GF-D8 (cell line): ENCODE measurements around the gene PRR29.

Experiments
- DNase-seq: peaks from one replicate; lab custom pipeline; 2025; lab: John Stamatoyannopoulos, UW

PRR29 gene

DNA sequence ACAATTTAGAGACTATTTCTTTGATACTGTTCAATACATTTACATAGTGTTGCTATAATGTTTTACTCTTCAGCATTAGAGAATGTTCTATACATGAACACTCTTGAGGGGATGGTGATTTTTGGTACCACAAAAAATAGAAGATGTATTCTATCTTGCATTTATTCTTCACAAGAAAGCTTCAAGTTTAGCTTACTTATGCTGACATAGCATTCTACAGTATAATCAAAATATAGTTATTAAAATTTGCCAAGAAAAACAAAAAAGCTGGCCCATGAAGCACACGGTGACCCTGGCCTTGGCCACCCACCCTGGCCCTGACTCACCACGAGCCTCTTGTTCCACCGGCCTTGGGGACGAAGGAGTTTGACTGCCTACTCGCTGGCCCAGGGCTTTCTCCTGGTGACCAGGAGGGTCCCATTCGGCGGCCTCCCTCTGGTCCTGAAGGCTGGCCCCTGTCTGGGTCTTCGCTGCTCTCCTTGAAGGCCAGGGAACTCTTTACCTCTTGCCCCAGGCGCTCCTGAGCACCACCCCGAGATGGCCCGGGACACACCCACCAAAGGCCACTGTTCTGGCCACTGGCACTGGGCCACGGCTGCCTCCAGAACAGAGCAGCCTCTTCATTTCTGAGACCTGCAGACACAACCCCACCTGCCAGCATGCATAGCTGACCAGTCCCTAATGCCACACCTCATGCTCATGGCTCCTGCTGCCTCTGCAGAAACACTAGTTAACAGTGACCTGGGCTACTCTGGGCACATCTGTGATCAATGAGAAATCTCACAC is 44.7 kb downstream of the PRR29 start:
- DNase-seq, result no peak

- no peak for DNase-seq
Measured at GRCh38 chr17:64045176-64045575, 47.0 kb downstream of the PRR29 start.

GRCh38 chr17:64048805-64049204 is 50.7 kb downstream of the PRR29 start:
- DNase-seq, result no peak

DNA sequence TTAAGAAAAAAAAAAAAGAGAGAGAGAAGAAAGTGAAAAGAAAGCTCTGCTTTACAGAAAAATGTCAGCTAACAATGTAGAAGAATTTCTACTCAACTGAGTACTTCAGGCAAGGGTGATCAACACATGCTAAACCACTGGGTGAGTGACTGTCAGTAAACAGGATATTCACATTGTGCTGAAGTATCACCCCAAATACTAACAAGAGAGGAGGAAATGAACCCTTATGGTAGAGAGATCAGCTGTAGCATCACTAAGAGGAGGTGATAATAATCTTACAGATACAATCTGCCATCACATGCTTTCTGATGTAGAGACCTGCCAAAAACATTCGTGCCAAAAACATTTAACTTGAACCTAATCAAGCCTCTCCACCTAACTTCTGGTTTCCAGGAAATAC is 53.0 kb downstream of the PRR29 start:
- no peak for DNase-seq

GRCh38 chr17:64053101-64053500 is 55.0 kb downstream of the PRR29 start:
- no peak for DNase-seq
